ENCODE measurements around the gene ULK1.

Gene ULK1

GRCh38 chr12:131855521-131856142 lies 38.8 kb upstream of the ULK1 start:
- no peak for DNase-seq
- TF ChIP-seq GATA1 (IDR thresholded peaks at IDR 0.05; ENCODE audit: low read depth, low read length) (no peak), POLR2A (IDR thresholded peaks at IDR 0.05; ENCODE audit: low read length) (no peak)

GRCh38 chr12:131856366-131857097 lies 37.9 kb upstream of the ULK1 start:
- DNase-seq = no peak
- TF ChIP-seq POLR2A (IDR thresholded peaks at IDR 0.05; ENCODE audit: low read length) (no peak), GATA1 (IDR thresholded peaks at IDR 0.05; ENCODE audit: low read depth, low read length) (no peak)

GRCh38 chr12:131857908-131858850 lies 36.2 kb upstream of the ULK1 start:
- TF ChIP-seq POLR2A (IDR thresholded peaks at IDR 0.05; ENCODE audit: low read length) (no peak), GATA1 (IDR thresholded peaks at IDR 0.05; ENCODE audit: low read depth, low read length) (no peak)
- DNase-seq = no peak

- peak; percentile 26 for TF ChIP-seq POLR2A (IDR thresholded peaks at IDR 0.05; ENCODE audit: low read length)
- TF ChIP-seq GATA1 (IDR thresholded peaks at IDR 0.05; ENCODE audit: low read depth, low read length) = no peak
- peak; percentile 75 to 81 for DNase-seq
Observed at GRCh38 chr12:131860472-131861260, 33.8 kb upstream of the ULK1 start.

GRCh38 chr12:131861261-131862083 lies 33.0 kb upstream of the ULK1 start:
- no peak for DNase-seq
- TF ChIP-seq GATA1 (IDR thresholded peaks at IDR 0.05; ENCODE audit: low read depth, low read length) = no peak
- TF ChIP-seq POLR2A (IDR thresholded peaks at IDR 0.05; ENCODE audit: low read length) = peak; percentile 1

GRCh38 chr12:131862084-131862441 lies 32.4 kb upstream of the ULK1 start:
- DNase-seq = no peak
- TF ChIP-seq POLR2A (IDR thresholded peaks at IDR 0.05; ENCODE audit: low read length) (no peak), GATA1 (IDR thresholded peaks at IDR 0.05; ENCODE audit: low read depth, low read length) (no peak)

- peak in 1 of 2 experiments; percentile 28 for DNase-seq
- TF ChIP-seq GATA1 (IDR thresholded peaks at IDR 0.05; ENCODE audit: low read depth, low read length) (no peak), POLR2A (IDR thresholded peaks at IDR 0.05; ENCODE audit: low read length) (no peak)
Observed at GRCh38 chr12:131862600-131862993, 31.8 kb upstream of the ULK1 start.

- TF ChIP-seq GATA1 (IDR thresholded peaks at IDR 0.05; ENCODE audit: low read depth, low read length) (no peak), POLR2A (IDR thresholded peaks at IDR 0.05; ENCODE audit: low read length) (no peak)
- DNase-seq = peak; percentile 15 to 48
Observed at GRCh38 chr12:131862994-131863710, 31.3 kb upstream of the ULK1 start.

- DNase-seq = no peak
- TF ChIP-seq POLR2A (IDR thresholded peaks at IDR 0.05; ENCODE audit: low read length) (no peak), GATA1 (IDR thresholded peaks at IDR 0.05; ENCODE audit: low read depth, low read length) (no peak)
Observed at GRCh38 chr12:131863711-131864396, 30.6 kb upstream of the ULK1 start.

- TF ChIP-seq POLR2A (IDR thresholded peaks at IDR 0.05; ENCODE audit: low read length) (no peak), GATA1 (IDR thresholded peaks at IDR 0.05; ENCODE audit: low read depth, low read length) (no peak)
- no peak for DNase-seq
Observed at GRCh38 chr12:131864469-131864868, 30.0 kb upstream of the ULK1 start.

GRCh38 chr12:131865180-131865875 lies 29.1 kb upstream of the ULK1 start:
- TF ChIP-seq GATA1 (IDR thresholded peaks at IDR 0.05; ENCODE audit: low read depth, low read length) (no peak), POLR2A (IDR thresholded peaks at IDR 0.05; ENCODE audit: low read length) (no peak)
- no peak for DNase-seq
